Gastrocnemius medialis (tissue), 4 donors: ENCODE data around the gene C9orf85. TPM values are rescaled to one million over a fixed set of nuclear protein-coding genes. Genes with fewer than 3 reads are reported as not detected.

Source experiments
- ATAC-seq, 2 donors: fragments of 150-250 bp; one replicate each; pipeline ENCODE4 v1.9.1; 2016
- DNase-seq, 2 donors: peaks; one replicate each; pipeline ENCODE4 v3.0.0-alpha.2; 2019
- H3K27ac ChIP-seq, 4 donors: fragments of 200-600 bp; sonication (generic); 1 replicate in 1 of 4; 2 replicates in 3 of 4; pipeline ENCODE4 v1.5.1; 2016 to 2018; ENCODE audit warnings: mild to moderate bottlenecking in 2 of 4, moderate library complexity in 1 of 4
- H3K27me3 ChIP-seq, 3 donors: fragments of 200-600 bp; sonication (generic) in 2 of 3; 1 replicate in 1 of 3; 2 replicates in 2 of 3; pipeline versions ENCODE4 v1.5.1 to v1.6.0; 2016 to 2019; ENCODE audit warnings: mild to moderate bottlenecking in 1 of 3, moderate library complexity in 1 of 3
- H3K36me3 ChIP-seq, 2 donors: fragments of 200-600 bp; sonication (generic) in 1 of 2; one replicate each; pipeline ENCODE4 v1.5.1; 2017 to 2018
- H3K4me1 ChIP-seq, 2 donors: fragments of 200-600 bp; sonication (generic) in 1 of 2; one replicate each; pipeline ENCODE4 v1.5.1; 2016 to 2017; ENCODE audit warnings: mild to moderate bottlenecking in 2 of 2
- H3K4me3 ChIP-seq, 4 donors: fragments of 200-600 bp; sonication (generic) in 3 of 4; 1 replicate in 1 of 4; 2 replicates in 3 of 4; pipeline ENCODE4 v1.5.1; 2016 to 2019; ENCODE audit warnings: mild to moderate bottlenecking in 2 of 4
- H3K9me3 ChIP-seq, 3 donors: fragments of 200-600 bp; sonication (generic) in 2 of 3; 1 replicate in 1 of 3; 2 replicates in 2 of 3; pipeline ENCODE4 v1.5.1; 2016 to 2019
- POLR2A ChIP-seq, 2 donors: fragments of 450-650 bp; IDR thresholded peaks; one replicate each; pipeline ENCODE4 v1.6.1; 2017; ENCODE audit warnings: antibody characterized with exemption in 2 of 2, mild to moderate bottlenecking in 2 of 2, moderate library complexity in 2 of 2
- in situ Hi-C, 4 donors: fragments of 200-750 bp; cut with MboI; loops; one replicate each; pipeline versions ENCODE4 v1.15.0 to v1.8.0; 2017; ENCODE audit warnings: low sequenced_read_pairs in 4 of 4
- intact Hi-C: fragments of 100-400 bp; cut with DNase I; formaldehyde crosslinking; loops from one replicate; pipeline ENCODE4 v1.15.1; 2023; ENCODE audit warnings: low total_unique reads
- total RNA-seq, 4 donors: library from RNA; depleted of rRNA; stranded (reverse); fragments of >200 nt; gene quantifications; one replicate each; pipeline versions ENCODE4 v1.1.0 to v1.2.3, GENCODE V29; 2016
- TF ChIP-seq, protein P1 (sequence below), 5 experiments: fragments of 450-650 bp in 3 of 5; fragments of 200-600 bp in 2 of 5; sonication (generic) in 2 of 5; IDR thresholded peaks in 4 of 5; conservative IDR thresholded peaks in 1 of 5; 1 replicate in 4 of 5; 2 replicates in 1 of 5; pipeline ENCODE4 v1.5.1; 2016 to 2019; ENCODE audit warnings: antibody characterized with exemption in 5 of 5, mild to moderate bottlenecking in 3 of 5, moderate library complexity in 3 of 5

C9orf85 gene
- total RNA-seq, 4 donors from 2014 or later: 1.7 to 9.6 (median 6.3) TPM

GRCh38 chr9:71924576-71924975 is 13.1 kb downstream of the C9orf85 start:
- Histone ChIP-seq H3K27me3 (no peaks in the 10 kb centered on the region), H3K4me3 (no peak overlapping the region), H3K36me3 (no peaks in the 10 kb centered on the region), H3K9me3 (no peaks in the 10 kb centered on the region), H3K4me1 (peaks cover 0 to 10% of the 10 kb centered on the region in 2 donors), H3K27ac (no peak overlapping the region)
- DNase-seq: no peak
- TF ChIP-seq POLR2A (IDR thresholded peaks at IDR 0.05): no peak
- TF ChIP-seq, protein P1, sequence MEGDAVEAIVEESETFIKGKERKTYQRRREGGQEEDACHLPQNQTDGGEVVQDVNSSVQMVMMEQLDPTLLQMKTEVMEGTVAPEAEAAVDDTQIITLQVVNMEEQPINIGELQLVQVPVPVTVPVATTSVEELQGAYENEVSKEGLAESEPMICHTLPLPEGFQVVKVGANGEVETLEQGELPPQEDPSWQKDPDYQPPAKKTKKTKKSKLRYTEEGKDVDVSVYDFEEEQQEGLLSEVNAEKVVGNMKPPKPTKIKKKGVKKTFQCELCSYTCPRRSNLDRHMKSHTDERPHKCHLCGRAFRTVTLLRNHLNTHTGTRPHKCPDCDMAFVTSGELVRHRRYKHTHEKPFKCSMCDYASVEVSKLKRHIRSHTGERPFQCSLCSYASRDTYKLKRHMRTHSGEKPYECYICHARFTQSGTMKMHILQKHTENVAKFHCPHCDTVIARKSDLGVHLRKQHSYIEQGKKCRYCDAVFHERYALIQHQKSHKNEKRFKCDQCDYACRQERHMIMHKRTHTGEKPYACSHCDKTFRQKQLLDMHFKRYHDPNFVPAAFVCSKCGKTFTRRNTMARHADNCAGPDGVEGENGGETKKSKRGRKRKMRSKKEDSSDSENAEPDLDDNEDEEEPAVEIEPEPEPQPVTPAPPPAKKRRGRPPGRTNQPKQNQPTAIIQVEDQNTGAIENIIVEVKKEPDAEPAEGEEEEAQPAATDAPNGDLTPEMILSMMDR (IDR thresholded peaks at IDR 0.05 in 4 of 5, conservative IDR thresholded peaks at IDR 0.05 in 1 of 5): no peak
- in situ Hi-C loops: loop anchor here in 1 of 4 donors (25.0 kb wide), 1 partner anchor 663 kb away; no protein-coding TSS in a partner anchor
- no peak for ATAC-seq
- intact Hi-C loops: no loop called here

GRCh38 chr9:71925834-71926233 is 14.4 kb downstream of the C9orf85 start:
- H3K9me3 ChIP-seq: no peaks in the 10 kb centered on the region
- H3K4me3 ChIP-seq: no peak overlapping the region
- no peak for ATAC-seq
- intact Hi-C loops: no loop called here
- TF ChIP-seq, protein P1 (IDR thresholded peaks at IDR 0.05 in 4 of 5, conservative IDR thresholded peaks at IDR 0.05 in 1 of 5): no peak
- TF ChIP-seq POLR2A (IDR thresholded peaks at IDR 0.05): no peak
- H3K27ac ChIP-seq: no peak overlapping the region
- H3K27me3 ChIP-seq: no peaks in the 10 kb centered on the region
- no peaks in the 10 kb centered on the region for H3K36me3 ChIP-seq
- H3K4me1 ChIP-seq: peaks cover 0 to 14% of the 10 kb centered on the region in 2 donors
- no peak for DNase-seq
- in situ Hi-C loops: no loop called here

DNA sequence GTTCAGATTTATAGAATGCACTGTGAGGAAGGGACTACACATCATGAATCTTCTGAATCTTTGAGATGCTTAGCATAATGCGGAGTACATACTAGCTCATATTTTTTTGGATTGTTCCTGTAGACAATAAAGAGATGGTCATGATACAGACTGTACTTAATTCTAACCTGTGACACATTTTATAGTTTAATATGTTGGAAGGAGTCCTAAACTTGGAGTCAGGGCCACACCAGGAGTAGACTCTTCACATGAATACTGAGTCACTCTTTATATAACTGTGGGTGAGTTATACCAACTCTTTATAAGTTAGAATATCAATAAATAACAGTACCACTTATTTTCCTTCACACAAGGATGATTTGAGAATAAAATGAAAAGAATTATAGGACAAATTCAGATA is 16.9 kb downstream of the C9orf85 start:
- in situ Hi-C loops (no loop called here), intact Hi-C loops (no loop called here)
- Histone ChIP-seq H3K4me1 (peaks cover 0 to 14% of the 10 kb centered on the region in 2 donors), H3K9me3 (no peaks in the 10 kb centered on the region), H3K27ac (no peak overlapping the region), H3K27me3 (no peaks in the 10 kb centered on the region), H3K4me3 (no peak overlapping the region), H3K36me3 (no peaks in the 10 kb centered on the region)
- no peak for DNase-seq
- ATAC-seq: no peak
- no peak for TF ChIP-seq POLR2A (IDR thresholded peaks at IDR 0.05)

DNA sequence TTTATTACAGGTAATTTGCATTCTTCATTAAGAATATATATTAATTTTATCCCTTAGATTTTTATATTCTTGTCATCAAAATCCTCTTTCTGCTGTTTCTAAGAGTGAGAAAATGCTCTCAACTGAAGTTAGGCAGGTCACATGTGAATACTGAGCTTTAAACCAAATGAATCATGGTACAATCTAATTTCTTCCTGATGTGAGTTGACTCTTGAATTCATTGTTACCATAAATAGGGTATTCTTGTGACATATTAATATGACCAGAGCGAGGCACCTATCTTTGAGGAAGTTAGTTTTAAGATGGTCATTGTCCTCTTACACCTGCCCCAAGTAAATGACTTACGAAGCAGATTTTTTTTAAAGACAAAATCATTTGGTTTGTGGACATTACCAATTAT is 17.4 kb downstream of the C9orf85 start:
- Histone ChIP-seq H3K4me1 (peaks cover 0 to 14% of the 10 kb centered on the region in 2 donors), H3K27ac (no peak overlapping the region), H3K27me3 (no peaks in the 10 kb centered on the region), H3K9me3 (no peaks in the 10 kb centered on the region), H3K4me3 (no peak overlapping the region), H3K36me3 (no peaks in the 10 kb centered on the region)
- in situ Hi-C loops: no loop called here
- intact Hi-C loops: no loop called here
- TF ChIP-seq POLR2A (IDR thresholded peaks at IDR 0.05): no peak
- TF ChIP-seq, protein P1 (IDR thresholded peaks at IDR 0.05 in 4 of 5, conservative IDR thresholded peaks at IDR 0.05 in 1 of 5): no peak
- ATAC-seq (no peak), DNase-seq (no peak)

GRCh38 chr9:71929223-71929622 is 17.8 kb downstream of the C9orf85 start:
- H3K4me3 ChIP-seq: no peak overlapping the region
- H3K27me3 ChIP-seq: no peaks in the 10 kb centered on the region
- TF ChIP-seq, protein P1 (IDR thresholded peaks at IDR 0.05 in 4 of 5, conservative IDR thresholded peaks at IDR 0.05 in 1 of 5): no peak
- intact Hi-C loops: no loop called here
- H3K36me3 ChIP-seq: no peaks in the 10 kb centered on the region
- peaks cover 0 to 14% of the 10 kb centered on the region in 2 donors for H3K4me1 ChIP-seq
- no peak for DNase-seq
- H3K27ac ChIP-seq: no peak overlapping the region
- ATAC-seq: no peak
- in situ Hi-C loops: no loop called here
- H3K9me3 ChIP-seq: no peaks in the 10 kb centered on the region
